Endothelial cell of umbilical vein (primary cell): ENCODE measurements around the gene NUPR2. TPM values are rescaled to one million over a fixed set of nuclear protein-coding genes. Genes with fewer than 3 reads are reported as not detected.

Experiments
- BruUV-seq: library from RNA; stranded (reverse); fragments of 400-500 nt; replicated peaks from 2 replicates; lab custom pipeline; 2021; lab: Mats Ljungman, UMichigan
- CTCF ChIA-PET: fragments of 300-600, 350-600 bp; sonication (Branson Sonifier 250); formaldehyde crosslinking; loops from one replicate; lab custom pipeline; 2021; ENCODE audit warnings: antibody characterized with exemption, inconsistent platforms; lab: Charles Lee
- POLR2A ChIA-PET: fragments of 300-600, 350-600 bp; sonication (Branson Sonifier 250); formaldehyde crosslinking; loops from one replicate; lab custom pipeline; 2021; ENCODE audit warnings: antibody characterized with exemption, inconsistent platforms; lab: Charles Lee
- DNase-seq: peaks from one replicate; pipeline ENCODE4 v3.0.0-alpha.2; 2011; ENCODE audit warnings: low read depth, low spot score
- FAIRE-seq: peaks from 2 replicates; lab custom pipeline; 2011; peaks lifted over from hg19 to GRCh38; lab: Jason Lieb, UNC
- H2AFZ ChIP-seq: 2 replicates; pipeline ENCODE4 v1.6.0; 2012; ENCODE audit warnings: low read depth, low read length, control low read depth, inconsistent platforms
- H3K27ac ChIP-seq: 2 replicates; pipeline ENCODE4 v1.5.1; 2011; ENCODE audit warnings: low read depth, mild to moderate bottlenecking, control low read depth, low read length, moderate library complexity; ENCODE audit not compliant: insufficient read depth
- H3K27me3 ChIP-seq, 2 experiments: 2 replicates each; pipeline versions ENCODE4 v1.6.0 to v1.6.1; 2011; ENCODE audit warnings: low read length in 2 of 2, mixed read lengths in 1 of 2; ENCODE audit not compliant: control insufficient read depth in 2 of 2, insufficient read depth in 2 of 2
- H3K36me3 ChIP-seq, 2 experiments: 2 replicates in 1 of 2; 3 replicates in 1 of 2; pipeline ENCODE4 v1.5.1; 2011; ENCODE audit warnings: low read length in 2 of 2, mild to moderate bottlenecking in 1 of 2, moderate library complexity in 1 of 2; ENCODE audit not compliant: control insufficient read depth in 2 of 2, insufficient read depth in 2 of 2; ENCODE audit errors: extremely low read depth in 1 of 2
- H3K4me1 ChIP-seq: 3 replicates; pipeline ENCODE4 v1.5.1; 2011; ENCODE audit warnings: mild to moderate bottlenecking, low read length; ENCODE audit not compliant: control insufficient read depth, insufficient read depth; ENCODE audit errors: extremely low read depth
- H3K4me2 ChIP-seq: 2 replicates; pipeline ENCODE4 v1.6.1; 2011; ENCODE audit warnings: low read length, control low read depth, mixed read lengths; ENCODE audit not compliant: insufficient read depth
- H3K4me3 ChIP-seq, 3 experiments: fragments of 200-600 bp in 1 of 3; sonication (generic), shearing (Covaris generic) in 1 of 3; replicated peaks in 1 of 3; 2 replicates each; pipeline ENCODE4 v1.5.1; 2011 to 2016; ENCODE audit warnings: control low read depth in 3 of 3, low read length in 3 of 3, mild to moderate bottlenecking in 2 of 3, inconsistent platforms in 1 of 3, low read depth in 1 of 3, moderate library complexity in 1 of 3; ENCODE audit not compliant: insufficient read depth in 1 of 3
- H3K79me2 ChIP-seq: 2 replicates; pipeline ENCODE4 v1.6.0; 2012; ENCODE audit warnings: low read length, inconsistent platforms; ENCODE audit not compliant: control insufficient read depth, insufficient read depth
- H3K9ac ChIP-seq: replicated peaks from 2 replicates; pipeline ENCODE3; 2011; ENCODE audit warnings: low read length, control low read depth; ENCODE audit not compliant: insufficient read depth; ENCODE audit errors: extremely low read depth
- H3K9me1 ChIP-seq: replicated peaks from 3 replicates; pipeline ENCODE4 v1.6.0; 2011; ENCODE audit warnings: mild to moderate bottlenecking, low read length; ENCODE audit not compliant: control insufficient read depth, insufficient read depth; ENCODE audit errors: extremely low read depth
- H3K9me3 ChIP-seq: replicated peaks from 2 replicates; pipeline ENCODE4 v1.5.1; 2012; ENCODE audit warnings: low read length, inconsistent platforms; ENCODE audit not compliant: control insufficient read depth, insufficient read depth
- H4K20me1 ChIP-seq: replicated peaks from 2 replicates; pipeline ENCODE3; 2011; ENCODE audit warnings: mild to moderate bottlenecking, low read length; ENCODE audit not compliant: control insufficient read depth, insufficient read depth; ENCODE audit errors: extremely low read depth
- GATA2 ChIP-seq: IDR thresholded peaks from 2 replicates; pipeline ENCODE4 v1.7.0; 2011; ENCODE audit warnings: low read depth, mild to moderate bottlenecking, moderate library complexity, mixed read lengths, low read length; ENCODE audit not compliant: insufficient read length, insufficient read depth
- JUN ChIP-seq: IDR thresholded peaks from 2 replicates; pipeline ENCODE4 v1.6.1; 2011; ENCODE audit warnings: borderline replicate concordance, low read depth; ENCODE audit not compliant: insufficient read length, insufficient read depth
- MAX ChIP-seq: IDR thresholded peaks from 2 replicates; pipeline ENCODE4 v1.6.1; 2011; ENCODE audit not compliant: insufficient read depth, insufficient read length
- MYC ChIP-seq: IDR thresholded peaks from one replicate; pipeline ENCODE4 v1.6.1; 2011; ENCODE audit warnings: mild to moderate bottlenecking, low read depth, low read length
- POLR2A ChIP-seq: IDR thresholded peaks from 2 replicates; pipeline ENCODE4 v1.6.1; 2012; ENCODE audit warnings: low read depth, mild to moderate bottlenecking, control low read depth, low read length
- dilution Hi-C: fragments of 300-500 bp; cut with MboI; formaldehyde crosslinking; loops from one replicate; pipeline ENCODE4 v1.15.0; 2019; ENCODE audit warnings: low sequenced_read_pairs; ENCODE audit not compliant: extremely low pct_ligation_motif_present
- intact Hi-C: fragments of 100-400 bp; cut with micrococcal nuclease; formaldehyde crosslinking; loops from one replicate; pipeline ENCODE4 v1.10.0; 2022
- polyA plus RNA-seq, 4 experiments: library from polyadenylated mRNA; depleted of rRNA in 3 of 4; stranded (reverse) in 3 of 4; unstranded in 1 of 4; fragments of >200 nt; gene quantifications; 2 replicates each; pipeline versions ENCODE4 v1.2.1 to v1.2.3, GENCODE V29; 2011 to 2012; ENCODE audit warnings: missing spikeins in 1 of 4
- total RNA-seq: library from RNA; stranded (reverse); gene quantifications from 2 replicates; pipeline ENCODE4 v1.2.3, GENCODE V29; 2021

NUPR2 gene
- total and polyA plus RNA-seq, 2 donors (not counting 3 experiments of a cell fraction or from before 2014, with no cell fraction given) = not detected

GRCh38 chr7:56110611-56111010 lies 5.6 kb downstream of the NUPR2 start:
- no TSS peak for BruUV-seq
- intact Hi-C loops = no loop called here
- Histone ChIP-seq H3K9ac (no peak overlapping the region), H3K27me3 (no peaks in the 10 kb centered on the region), H3K9me1 (no peaks in the 10 kb centered on the region), H3K79me2 (peaks cover 6% of the 10 kb centered on the region), H2AFZ (no peak overlapping the region), H3K36me3 (no peaks in the 10 kb centered on the region), H3K27ac (no peak overlapping the region), H4K20me1 (no peaks in the 10 kb centered on the region), H3K9me3 (no peaks in the 10 kb centered on the region), H3K4me1 (no peaks in the 10 kb centered on the region), H3K4me2 (no peak overlapping the region), H3K4me3 (no peak overlapping the region)
- TF ChIP-seq GATA2 (no peak), JUN (no peak), MAX (no peak)
- FAIRE-seq (no peak), DNase-seq (no peak)
- ChIA-PET CTCF (no interaction called here), POLR2A (no interaction called here)
- dilution Hi-C loops = no loop called here

- dilution Hi-C loops (no loop called here), intact Hi-C loops (loop anchor here (2.0 to 10.0 kb wide), 3 partner anchors 29 to 743 kb away; partner anchors contain the start of genes LANCL2 and VOPP1)
- FAIRE-seq (no peak), DNase-seq (no peak)
- no peak overlapping the region for H3K4me2 ChIP-seq
- H3K36me3 ChIP-seq = peaks cover 6% of the 10 kb centered on the region in 2 experiments
- ChIA-PET POLR2A (no interaction called here), CTCF (no interaction called here)
- H3K27ac ChIP-seq = no peak overlapping the region
- H3K9ac ChIP-seq = no peak overlapping the region
- H3K9me1 ChIP-seq = no peaks in the 10 kb centered on the region
- H3K4me1 ChIP-seq = peaks cover 4% of the 10 kb centered on the region
- H4K20me1 ChIP-seq = no peaks in the 10 kb centered on the region
- TF ChIP-seq POLR2A (no peak), MYC (no peak)
- H2AFZ ChIP-seq = no peak overlapping the region
- no peak overlapping the region for H3K4me3 ChIP-seq
- BruUV-seq = no TSS peak
- H3K27me3 ChIP-seq = no peaks in the 10 kb centered on the region
- no peaks in the 10 kb centered on the region for H3K9me3 ChIP-seq
- peaks cover 26% of the 10 kb centered on the region for H3K79me2 ChIP-seq
Observed at GRCh38 chr7:56107954-56108258, 8.3 kb downstream of the NUPR2 start.
